OCI-LY7 (cell line): ENCODE results near the gene ARMC7.

Experiments
- EZH2phosphoT487 ChIP-seq: fragments of 200-600 bp; sonication (generic); IDR thresholded peaks from 2 replicates; pipeline ENCODE4 v1.6.1; 2018; ENCODE audit warnings: low read depth, borderline replicate concordance, mild to moderate bottlenecking, mixed run types, antibody characterized with exemption, low read length, moderate library complexity, mixed read lengths
- TF ChIP-seq, protein P1 (sequence below): fragments of 200-600 bp; sonication (generic); conservative IDR thresholded peaks from 2 replicates; pipeline ENCODE4 v1.5.1; 2014; ENCODE audit warnings: mild to moderate bottlenecking, antibody characterized with exemption, low read length, moderate library complexity, mixed read lengths

- TF ChIP-seq, protein P1, sequence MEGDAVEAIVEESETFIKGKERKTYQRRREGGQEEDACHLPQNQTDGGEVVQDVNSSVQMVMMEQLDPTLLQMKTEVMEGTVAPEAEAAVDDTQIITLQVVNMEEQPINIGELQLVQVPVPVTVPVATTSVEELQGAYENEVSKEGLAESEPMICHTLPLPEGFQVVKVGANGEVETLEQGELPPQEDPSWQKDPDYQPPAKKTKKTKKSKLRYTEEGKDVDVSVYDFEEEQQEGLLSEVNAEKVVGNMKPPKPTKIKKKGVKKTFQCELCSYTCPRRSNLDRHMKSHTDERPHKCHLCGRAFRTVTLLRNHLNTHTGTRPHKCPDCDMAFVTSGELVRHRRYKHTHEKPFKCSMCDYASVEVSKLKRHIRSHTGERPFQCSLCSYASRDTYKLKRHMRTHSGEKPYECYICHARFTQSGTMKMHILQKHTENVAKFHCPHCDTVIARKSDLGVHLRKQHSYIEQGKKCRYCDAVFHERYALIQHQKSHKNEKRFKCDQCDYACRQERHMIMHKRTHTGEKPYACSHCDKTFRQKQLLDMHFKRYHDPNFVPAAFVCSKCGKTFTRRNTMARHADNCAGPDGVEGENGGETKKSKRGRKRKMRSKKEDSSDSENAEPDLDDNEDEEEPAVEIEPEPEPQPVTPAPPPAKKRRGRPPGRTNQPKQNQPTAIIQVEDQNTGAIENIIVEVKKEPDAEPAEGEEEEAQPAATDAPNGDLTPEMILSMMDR = no peak
- TF ChIP-seq EZH2phosphoT487 = no peak
Measured at GRCh38 chr17:75142236-75142971, 32.6 kb downstream of the ARMC7 start.
